Measurements from ENCODE around the gene PNPLA7.

DNA sequence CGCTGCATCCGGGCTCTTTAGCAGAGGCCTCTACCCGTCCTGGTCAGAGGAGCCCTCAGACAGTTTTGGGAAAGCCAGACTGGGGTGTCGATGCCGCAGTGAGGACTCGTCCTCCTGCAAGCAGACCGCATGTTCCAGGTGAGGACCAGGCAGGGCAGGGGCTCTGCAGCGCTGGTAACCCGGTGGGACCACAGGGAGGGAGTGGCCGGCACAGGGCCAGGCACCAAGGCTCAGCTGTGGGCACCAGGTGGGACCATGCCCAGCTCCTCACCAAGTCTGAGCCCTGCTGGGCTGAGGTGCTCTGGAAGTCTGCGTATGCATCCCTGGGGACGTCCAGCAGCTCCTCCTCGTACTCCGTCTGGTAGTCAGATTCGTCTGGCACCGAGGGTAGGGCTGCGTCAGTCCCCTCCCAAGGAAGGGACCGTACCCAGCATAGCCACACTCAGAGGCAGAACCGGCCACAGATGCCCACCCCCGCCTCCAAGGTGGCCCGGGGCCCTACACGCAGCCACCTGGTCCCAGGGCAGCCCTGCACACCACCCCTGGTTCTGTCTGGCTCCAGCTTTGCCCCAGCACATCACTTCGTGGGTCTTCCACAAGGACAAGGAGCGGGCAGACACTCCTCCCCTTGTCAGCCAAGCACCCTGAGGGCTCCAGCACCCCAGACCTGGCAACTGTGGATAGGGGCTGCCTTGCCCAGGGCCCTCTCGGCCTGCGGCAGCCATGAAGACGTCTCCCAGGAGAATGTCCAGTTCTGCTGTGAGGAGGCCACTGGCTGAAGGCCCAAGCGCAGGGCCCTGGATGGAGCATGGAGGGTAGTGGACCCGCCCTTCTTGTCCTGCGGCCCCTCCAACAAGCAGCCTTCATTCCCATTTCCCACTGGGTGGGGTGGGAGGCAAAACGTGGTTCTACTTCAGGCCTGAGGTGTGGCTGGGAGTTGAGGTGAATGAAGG, 89.6 kb downstream of the PNPLA7 start:
- TF ChIP-seq, protein P1, sequence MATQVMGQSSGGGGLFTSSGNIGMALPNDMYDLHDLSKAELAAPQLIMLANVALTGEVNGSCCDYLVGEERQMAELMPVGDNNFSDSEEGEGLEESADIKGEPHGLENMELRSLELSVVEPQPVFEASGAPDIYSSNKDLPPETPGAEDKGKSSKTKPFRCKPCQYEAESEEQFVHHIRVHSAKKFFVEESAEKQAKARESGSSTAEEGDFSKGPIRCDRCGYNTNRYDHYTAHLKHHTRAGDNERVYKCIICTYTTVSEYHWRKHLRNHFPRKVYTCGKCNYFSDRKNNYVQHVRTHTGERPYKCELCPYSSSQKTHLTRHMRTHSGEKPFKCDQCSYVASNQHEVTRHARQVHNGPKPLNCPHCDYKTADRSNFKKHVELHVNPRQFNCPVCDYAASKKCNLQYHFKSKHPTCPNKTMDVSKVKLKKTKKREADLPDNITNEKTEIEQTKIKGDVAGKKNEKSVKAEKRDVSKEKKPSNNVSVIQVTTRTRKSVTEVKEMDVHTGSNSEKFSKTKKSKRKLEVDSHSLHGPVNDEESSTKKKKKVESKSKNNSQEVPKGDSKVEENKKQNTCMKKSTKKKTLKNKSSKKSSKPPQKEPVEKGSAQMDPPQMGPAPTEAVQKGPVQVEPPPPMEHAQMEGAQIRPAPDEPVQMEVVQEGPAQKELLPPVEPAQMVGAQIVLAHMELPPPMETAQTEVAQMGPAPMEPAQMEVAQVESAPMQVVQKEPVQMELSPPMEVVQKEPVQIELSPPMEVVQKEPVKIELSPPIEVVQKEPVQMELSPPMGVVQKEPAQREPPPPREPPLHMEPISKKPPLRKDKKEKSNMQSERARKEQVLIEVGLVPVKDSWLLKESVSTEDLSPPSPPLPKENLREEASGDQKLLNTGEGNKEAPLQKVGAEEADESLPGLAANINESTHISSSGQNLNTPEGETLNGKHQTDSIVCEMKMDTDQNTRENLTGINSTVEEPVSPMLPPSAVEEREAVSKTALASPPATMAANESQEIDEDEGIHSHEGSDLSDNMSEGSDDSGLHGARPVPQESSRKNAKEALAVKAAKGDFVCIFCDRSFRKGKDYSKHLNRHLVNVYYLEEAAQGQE (tag by site-specific recombination; IDR thresholded peaks at IDR 0.05) = no peak
- TF ChIP-seq, protein P2, sequence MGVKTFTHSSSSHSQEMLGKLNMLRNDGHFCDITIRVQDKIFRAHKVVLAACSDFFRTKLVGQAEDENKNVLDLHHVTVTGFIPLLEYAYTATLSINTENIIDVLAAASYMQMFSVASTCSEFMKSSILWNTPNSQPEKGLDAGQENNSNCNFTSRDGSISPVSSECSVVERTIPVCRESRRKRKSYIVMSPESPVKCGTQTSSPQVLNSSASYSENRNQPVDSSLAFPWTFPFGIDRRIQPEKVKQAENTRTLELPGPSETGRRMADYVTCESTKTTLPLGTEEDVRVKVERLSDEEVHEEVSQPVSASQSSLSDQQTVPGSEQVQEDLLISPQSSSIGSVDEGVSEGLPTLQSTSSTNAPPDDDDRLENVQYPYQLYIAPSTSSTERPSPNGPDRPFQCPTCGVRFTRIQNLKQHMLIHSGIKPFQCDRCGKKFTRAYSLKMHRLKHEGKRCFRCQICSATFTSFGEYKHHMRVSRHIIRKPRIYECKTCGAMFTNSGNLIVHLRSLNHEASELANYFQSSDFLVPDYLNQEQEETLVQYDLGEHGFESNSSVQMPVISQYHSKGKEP (tag by site-specific recombination; IDR thresholded peaks at IDR 0.05) = no peak

Measured in HEK293 (cell line).